ENCODE data around the gene GPC5.

GPC5 gene

DNA sequence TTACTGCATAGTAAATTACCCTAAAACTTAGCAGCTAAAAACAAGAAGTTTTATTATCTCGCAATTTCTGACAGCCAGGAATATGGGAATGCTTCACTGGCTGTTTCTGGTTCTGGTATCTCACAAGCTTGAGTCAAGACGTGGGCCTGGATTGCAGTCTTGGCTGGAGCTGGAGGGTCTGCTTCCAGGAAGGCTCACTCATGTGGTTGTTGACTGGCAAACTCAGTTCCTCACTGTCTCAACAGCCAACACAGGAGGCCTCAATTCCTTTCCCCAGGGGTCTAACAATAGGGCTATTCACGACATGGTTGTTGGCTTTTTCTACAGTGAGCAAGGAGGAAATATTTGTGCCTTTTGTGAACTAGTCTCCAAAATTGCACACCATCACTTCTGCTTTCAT is 146.3 kb downstream of the GPC5 start:
- DNase-seq = no peak

DNA sequence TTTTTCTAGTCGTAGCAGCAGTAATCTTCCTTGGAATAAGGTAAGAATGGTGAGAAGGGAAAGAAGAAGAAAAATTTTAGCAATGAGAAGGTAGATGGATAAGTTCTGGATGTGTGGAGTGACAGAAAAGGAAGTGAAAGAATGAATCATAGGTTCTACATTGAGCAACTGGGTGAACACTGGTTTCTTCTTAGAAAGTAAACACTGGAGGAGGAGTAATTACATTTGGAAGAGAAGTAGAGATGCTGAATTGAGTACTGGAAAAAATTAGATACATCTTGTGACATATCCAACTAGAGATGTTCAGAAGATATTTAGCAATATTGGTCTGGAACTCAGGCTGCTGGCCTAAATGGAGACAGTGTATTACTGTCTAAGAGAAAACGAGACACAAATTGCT is 148.5 kb downstream of the GPC5 start:
- DNase-seq = no peak

DNA sequence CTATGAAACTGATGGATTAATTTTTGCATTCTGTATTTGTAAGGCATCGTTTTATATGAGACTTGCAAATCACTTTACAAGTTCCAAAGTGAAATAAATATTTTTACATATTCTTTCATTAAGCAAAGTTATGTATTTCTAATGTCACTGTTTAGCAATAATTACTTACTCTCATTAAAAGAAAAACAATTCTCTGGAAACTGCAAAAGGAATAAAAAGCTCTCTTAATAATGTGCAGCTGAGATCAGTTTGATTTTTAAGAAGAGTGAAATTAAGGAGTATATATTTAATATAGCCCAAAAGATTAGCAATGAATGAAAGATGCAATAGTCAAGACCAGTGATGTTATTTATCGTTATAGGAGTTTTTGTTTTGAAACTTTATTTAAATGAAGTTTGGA is 155.2 kb downstream of the GPC5 start:
- no peak for DNase-seq

DNA sequence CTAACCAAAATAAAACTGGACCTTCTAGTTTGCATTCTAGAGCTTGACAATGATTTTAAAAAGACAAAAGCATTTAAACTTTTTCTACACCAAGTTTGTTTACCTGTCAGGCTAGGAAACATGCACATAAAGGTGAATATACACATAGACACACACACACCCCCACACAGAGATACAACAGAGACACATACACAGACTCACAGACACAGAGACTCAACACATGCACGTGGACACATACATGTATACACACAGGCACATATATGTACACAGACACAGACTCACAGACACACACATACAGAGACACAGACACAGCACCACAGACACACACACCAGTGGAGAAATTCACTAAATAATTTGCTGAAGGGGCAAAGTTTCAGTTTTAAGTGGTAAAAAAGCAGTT is 155.7 kb downstream of the GPC5 start:
- no peak for DNase-seq

DNA sequence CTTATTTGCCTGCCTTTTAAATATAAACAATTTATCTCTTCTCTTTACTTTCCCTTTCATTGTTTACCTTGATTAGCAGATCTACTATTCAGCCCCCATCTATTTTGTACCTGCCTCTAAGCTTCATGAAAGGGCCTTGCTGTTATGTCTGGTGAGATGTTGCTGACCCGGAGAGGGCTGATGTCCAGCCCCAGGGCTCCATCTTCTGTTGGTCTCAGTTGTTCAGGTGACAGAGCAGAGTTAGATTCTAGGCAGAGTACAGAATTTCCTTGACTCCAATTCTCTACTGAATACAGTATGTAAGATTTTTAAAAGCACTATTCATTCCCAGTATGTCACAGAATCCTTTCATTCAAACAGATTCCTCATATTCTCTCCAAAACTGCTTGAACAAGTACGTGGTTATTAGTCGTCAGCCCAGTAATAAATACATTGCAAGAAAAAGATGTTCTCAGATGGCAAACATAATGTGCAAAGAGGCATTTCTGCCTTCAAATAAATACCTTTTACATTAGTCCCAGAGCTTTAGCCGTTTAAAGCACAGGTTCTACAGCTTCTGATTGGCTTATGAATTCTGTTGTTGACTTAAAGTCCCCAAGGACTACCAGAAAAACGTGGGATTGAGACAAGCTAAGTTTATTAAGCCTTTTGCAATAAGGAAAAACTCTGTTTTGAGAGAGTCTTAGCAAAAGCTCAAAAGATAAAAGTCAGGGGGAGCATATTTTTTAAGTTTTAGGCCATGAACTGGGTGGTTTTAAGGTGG is 159.1 kb downstream of the GPC5 start:
- DNase-seq = no peak

DNA sequence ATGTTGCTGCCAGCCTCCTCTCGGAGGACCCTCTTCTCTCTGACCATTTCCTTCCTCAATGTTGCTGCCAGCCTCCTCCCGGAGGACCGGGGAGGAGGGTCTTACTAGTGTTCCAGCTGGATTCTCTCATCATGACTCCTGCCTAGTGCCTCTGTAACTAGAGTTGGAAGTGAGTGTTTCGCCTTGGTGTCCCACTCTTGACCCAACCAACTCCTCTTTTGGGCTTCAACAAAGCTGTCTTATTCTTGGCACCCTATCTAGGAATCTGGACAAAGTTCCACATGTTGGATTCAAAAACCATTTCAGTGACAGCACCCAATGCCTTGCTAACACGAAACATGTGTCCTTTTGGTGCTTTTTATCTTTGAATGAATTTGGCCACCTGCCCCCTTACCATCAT is 165.4 kb downstream of the GPC5 start:
- DNase-seq = peak; percentile 25

DNA sequence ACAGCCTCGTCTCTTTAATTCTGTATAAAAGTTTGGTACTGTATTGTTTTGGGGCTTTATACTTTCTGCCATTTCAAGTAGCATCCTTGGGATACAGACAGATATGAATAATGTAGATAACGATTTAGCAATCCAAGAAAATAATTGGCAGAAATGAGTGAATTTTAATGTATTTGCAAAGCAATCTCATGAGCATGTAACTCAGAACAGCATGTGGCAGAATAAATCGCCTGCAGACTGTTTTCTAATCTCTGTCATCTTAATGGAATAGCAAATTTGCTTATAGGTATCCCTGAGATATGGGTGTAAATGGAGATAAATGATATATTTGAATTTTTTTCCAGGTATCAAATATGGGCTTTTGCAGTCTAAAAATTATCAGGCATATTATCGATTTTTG is 166.0 kb downstream of the GPC5 start:
- no peak for DNase-seq

DNA sequence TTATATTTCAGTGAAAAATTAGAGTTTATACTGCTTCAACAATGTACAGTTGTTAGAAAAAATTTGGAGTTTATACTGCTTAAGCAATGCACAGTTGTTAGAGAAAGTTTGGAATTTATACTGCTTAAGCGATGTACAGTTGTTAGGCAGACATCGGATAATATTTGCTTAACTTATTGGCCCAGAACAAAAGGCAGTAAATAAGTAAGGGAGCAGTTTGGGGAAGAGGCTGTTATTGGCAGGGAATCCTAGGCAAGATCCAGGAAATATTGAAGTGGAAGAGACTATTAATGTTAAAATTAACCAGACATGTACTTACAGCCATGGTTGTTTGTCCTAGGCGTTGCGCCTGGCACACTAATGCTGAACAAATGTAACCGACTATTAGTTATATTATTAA is 166.9 kb downstream of the GPC5 start:
- DNase-seq = no peak

DNA sequence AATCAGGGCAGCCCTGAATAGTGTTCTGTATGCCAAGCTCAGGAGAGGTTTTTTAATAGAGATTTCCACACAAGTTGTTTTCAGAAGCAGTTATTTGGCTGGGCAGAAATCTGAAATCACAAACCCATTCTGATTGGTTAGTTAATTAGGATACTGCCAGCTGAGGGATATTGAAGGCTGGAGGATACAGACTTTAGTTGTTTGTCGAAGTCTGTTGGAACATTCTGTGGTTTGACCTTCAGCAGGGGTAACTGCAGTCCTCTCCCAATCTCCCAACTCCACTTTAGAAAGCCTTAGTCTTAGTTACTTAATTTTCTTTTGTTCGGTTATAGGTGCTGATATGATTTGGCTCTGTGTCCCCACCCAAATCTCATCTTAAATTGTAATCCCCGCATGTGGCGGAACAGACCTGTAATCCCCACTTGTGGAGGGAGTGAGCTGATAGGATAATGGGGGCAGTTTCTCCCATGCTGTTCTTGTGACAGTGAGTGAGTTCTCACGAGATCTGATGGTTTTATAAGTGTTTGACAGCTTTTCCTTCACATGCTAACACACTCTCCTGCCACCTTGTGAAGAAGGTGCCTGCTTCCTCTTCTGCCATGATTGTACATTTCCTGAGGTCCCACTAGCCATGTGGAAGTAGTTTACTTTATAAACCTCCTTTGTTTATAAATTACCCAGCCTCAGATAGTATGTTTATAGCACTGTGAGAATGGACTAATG is 169.2 kb downstream of the GPC5 start:
- DNase-seq = no peak

DNA sequence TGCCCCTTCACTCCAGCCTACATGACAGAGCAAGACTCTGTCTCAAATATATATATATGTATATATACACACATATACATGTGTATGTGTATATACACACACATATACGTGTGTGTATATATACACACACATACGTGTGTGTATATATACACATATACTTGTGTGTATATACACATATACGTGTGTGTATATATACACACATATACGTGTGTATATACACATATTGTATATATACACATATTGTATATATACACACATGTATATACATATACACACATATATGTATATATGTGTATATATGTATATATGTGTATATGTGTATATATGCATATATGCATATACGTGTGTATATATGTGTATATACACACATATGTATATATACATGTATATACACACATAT is 173.3 kb downstream of the GPC5 start:
- DNase-seq = no peak

DNA sequence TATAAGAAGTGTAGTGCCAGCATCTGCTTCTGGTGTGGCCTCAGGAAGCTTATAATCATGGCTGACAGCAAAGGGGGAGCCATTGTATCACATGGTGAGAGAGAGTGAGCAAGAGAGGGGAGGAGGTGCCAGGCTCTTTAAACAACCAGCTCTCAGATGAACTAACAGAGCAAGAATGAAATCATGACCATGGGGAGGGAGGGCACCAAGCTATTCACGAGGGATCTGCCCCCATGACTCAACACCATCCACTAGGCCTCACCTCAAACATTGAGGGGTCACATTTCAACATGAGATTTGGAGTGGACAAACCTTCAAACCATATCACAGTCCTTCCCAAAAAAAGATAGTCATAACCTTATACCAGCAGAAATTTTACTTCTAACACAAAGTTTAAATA is 174.0 kb downstream of the GPC5 start:
- DNase-seq = no peak

DNA sequence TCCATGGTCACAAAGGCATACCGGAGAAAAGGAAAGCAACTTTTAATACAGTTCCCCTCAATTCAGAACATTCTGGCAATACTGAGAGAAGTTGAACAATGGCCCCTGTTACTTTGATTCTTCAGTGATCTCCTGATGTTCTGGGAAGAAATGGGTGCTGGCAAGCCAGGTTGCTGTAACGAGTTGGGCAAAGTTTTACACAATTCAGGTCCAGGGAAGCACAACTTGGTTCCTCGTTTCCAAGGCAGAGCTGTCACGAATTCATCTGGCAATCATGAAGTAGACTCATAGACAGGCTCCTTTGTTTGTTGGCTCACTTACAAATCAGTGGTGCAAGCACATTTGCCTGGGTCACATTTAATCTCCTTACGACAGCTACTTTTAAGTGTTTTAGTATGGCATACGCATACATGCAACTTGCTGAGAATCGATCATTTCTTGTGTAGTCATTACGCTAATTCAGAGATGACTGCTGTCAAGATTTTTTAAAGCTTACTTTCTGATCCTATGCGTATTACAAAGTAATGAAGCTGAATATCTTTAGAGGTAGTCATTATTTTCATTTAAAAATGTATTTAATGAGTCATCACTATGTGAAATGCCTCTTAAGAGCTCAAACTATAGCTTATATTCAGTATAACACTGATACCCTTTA is 174.7 kb downstream of the GPC5 start:
- DNase-seq = no peak

DNA sequence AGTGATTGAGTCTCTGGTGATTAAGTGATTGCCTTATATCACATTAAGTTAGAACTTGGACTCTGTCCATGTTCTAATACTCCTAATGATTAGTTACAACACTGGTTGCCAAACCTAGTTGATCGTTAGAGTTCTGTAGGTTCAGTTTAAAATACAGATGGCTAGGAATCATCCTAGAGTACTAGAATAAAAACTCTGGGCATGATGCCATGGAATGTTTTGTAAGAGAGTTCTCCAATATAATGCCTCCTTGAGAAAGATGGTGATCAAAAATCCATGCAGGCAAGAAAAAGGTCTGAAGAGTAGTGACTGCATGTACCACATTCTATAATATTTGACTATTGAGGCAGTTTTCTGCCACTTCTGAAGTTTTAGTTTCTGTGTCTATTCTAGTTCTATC is 176.3 kb downstream of the GPC5 start:
- DNase-seq = no peak

DNA sequence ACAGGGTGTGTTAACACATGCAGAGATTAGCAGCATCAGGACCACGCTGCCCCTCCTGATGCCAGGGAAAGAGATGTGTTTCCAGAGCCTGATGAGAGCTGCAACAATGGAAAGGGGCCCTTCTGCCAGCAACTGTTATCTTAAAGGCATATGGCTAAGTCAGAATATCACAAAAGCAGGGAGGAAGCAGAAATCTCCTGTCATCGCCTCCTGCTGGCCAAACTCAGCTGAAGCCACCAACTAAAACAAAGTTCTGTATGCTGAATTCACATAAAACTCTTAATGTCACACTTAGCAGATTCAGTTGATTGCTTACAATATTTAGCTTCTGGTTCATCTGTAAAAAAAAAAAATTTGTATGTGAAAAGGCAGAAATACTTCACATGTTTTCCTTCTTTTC is 178.2 kb downstream of the GPC5 start:
- no peak for DNase-seq

DNA sequence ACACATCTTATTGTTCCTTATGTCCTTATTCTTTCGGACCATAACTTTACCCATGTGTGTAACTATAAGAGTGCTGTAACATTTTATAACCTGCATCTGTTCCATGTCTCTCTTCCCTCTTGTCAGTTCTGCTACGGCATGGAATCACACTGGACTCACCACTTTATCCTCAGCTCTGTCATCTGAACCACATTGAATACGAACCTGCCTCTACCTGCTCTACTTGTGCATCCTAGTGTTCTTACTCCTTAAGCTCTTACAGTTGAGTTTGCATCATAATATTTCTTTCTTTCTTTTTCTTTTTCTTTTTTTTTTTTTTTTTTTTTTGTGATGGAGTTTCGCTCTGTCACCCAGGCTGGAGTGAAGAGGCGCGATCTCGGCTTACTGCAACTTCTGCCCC is 180.9 kb downstream of the GPC5 start:
- DNase-seq = no peak

DNA sequence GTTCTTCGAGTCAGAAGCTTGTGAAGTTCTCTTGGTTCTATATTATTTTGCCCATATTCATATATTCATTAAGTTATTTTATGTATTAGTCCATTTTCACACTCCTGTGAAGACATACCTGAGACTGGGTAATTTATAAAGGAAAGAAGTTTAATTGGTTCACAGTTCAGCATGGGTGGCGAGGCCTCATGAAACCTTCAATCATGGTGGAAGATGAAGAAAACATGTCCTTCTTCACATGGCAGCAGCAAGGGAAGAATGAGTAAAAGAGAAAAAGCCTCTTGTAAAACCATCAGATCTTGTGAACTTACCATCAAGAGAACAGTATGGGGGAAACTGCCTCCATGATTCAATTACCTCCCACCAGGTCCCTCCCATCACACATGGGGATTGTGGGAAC is 182.3 kb downstream of the GPC5 start:
- no peak for DNase-seq

DNA sequence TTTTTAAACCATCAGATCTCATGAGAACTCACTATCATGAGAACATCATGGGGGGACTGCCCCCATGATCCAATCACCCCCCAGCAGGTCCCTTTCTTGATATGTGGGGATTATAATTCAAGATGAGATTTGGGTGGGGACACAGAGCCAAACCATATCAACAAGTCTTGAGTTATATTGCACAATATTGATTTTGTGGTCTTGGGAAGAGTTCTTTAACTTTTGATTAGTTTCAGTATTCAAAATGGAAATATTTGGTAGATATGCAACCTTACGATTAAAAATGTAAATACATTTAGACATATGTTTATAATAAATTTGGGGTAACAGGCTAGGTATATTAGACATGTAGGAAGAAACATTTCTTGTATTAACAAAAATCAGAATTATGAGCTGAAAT is 188.2 kb downstream of the GPC5 start:
- no peak for DNase-seq

DNA sequence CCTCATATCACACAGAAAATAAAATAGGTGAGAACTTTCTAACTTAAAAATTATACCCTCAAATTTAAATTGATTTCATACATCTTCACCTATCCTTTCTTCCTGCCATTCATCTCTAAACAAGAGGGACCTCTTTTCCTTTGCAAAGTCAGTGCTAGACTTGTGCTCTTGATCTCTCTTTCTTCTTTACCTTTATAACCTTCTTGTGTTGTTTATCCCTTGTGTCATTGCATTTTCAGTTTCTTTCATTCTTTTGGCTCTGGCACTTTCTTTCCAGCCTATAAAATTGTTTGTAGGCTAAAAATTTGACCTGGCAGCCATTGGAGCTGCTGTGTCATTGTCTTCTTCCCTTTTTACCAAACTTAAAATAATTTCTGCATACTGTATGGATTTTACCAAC is 190.1 kb downstream of the GPC5 start:
- no peak for DNase-seq

DNA sequence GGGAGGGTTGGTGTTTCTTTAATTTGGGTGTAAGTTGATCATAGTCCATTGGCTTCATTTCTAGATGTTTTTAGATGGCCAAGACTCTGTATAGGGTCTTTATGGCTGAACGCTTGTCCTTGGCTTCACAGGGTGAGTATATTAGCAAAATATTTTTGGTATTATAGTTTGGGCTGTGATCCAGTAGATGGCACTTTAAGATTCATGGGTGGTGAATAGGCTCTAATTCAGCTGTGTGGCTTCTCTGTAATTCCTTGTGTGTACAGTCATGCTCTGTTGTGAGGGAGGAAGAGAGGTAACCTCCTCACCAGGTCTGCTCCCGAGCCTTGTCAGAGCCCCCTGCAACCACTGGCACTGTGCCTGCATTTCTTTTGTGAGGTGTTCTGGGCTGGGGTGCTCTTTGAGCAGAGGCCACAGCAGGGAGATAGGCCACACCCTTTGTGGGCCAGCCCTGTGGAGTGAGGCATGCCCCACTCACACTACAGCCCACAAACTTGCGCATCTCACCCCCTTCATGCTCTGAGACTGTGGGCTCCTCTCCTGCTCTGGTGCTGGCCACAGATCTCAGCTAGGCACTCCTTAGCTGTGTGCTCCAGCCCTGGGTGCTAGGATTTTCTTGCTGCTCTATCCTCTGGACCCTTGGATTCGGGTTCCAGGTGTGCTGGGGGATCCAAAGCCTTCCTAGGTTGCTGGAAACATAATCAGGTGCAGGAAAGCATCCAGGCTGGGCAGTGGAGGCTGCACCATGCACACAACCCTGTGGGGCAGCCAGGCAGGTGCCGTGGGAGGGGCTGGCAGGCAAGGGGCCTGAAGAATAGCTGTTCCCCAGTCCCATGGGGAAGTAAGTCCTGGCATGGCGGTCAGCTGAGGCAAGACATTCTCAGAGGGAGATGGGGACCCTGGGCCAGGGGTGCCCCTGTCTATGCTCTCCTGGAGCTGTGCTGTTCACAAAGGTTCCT is 193.9 kb downstream of the GPC5 start:
- no peak for DNase-seq

DNA sequence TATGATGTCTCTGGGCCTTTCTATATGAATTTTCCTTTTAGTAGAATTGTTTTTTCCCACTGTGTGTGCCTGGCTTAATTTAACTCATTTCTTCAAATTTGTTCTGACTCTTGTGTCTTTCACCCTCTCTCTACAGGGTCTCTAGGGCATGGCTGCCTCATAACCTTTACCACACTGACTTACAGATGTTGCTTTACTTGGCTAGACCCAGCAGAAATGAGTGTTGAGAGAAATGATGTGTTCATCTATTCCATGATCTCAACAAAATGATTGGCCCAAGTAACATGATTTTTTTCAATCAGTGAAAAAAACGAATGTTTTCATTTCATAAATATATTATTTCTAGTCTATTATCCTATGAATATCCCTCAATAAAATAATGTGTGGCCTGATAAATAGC is 195.0 kb downstream of the GPC5 start:
- DNase-seq = peak; percentile 34

DNA sequence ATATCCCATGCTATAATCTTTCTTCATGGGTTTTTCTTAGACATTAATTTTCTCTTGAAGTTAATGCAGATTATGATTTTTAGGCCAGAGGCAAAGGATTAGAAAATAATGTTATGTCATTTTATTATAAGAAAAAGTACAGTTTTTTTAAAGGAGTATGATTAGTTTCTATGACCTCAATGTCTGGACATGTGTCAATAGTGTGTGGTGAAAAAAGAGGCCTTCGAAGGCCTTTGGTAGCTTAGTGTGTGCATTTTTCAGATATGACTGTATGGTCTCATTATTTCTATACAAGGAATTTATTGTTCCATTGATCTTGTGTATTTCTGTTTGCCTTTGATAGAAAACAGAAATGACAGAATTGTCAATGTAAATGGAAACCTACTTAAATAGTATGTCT is 195.6 kb downstream of the GPC5 start:
- DNase-seq = no peak

DNA sequence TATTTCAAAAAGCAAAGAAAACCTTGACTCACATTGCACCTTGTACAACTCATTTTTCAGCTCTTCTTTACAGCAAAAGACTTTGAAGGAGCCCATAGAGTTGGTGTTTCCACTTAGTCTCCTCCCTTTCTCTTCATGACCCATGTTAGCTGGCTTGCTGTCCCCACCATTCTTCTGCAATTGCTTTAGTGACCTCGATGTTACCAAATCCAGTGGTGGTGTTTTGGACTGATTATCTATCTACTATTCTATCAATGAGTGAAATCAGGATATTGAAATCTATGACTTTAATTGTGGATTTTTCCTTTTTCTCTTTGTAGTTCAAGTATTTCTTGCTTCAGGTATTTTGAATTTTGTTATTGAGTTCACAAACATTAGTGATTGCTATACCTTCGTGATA is 197.3 kb downstream of the GPC5 start:
- DNase-seq = no peak

DNA sequence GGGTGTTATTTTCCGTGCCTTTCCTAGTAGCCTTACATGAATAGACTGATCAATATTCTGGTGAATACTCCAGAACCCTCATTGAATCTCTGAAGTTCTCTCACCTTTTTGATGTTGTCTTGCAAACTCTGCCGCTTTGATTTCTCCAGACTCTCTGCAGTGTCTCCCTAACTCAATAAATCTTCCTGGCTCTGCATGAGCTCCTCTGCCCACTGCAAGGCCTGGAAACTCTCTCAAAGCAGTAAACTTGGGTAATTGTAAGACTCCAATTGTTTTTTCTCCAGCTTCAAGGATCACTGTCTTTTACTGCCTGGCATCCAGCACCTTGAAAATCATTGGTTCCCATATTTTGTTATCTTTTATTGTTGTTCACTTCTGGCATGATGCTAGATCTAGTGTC is 198.4 kb downstream of the GPC5 start:
- no peak for DNase-seq
